G401 (cell line): ENCODE results near the gene ARL4A. TPM values are rescaled to one million over a fixed set of nuclear protein-coding genes. Genes with fewer than 3 reads are reported as not detected.
A peak's percentile ranks its signal among the peaks of the same experiment; 100 is the strongest.
"Not testable (repeated sequence)": the region's sequence is repeated elsewhere in the genome, so short reads cannot be mapped to it uniquely, and the experiment has no call there.

Source experiments
- DNase-seq: peaks from one replicate; pipeline ENCODE4 v3.0.0-alpha.2; 2015; ENCODE audit warnings: low spot score
- in situ Hi-C: cut with HindIII; loops from 2 replicates; pipeline ENCODE4 v1.10.0; 2016; ENCODE audit warnings: low sequenced_read_pairs, mixed read lengths
- total RNA-seq: library from RNA; depleted of rRNA; stranded (reverse); fragments of >200 nt; shearing (Covaris generic); gene quantifications from 2 replicates; pipeline ENCODE4 v1.2.3, GENCODE V29; 2014

ARL4A gene
- total RNA-seq, 1 experiment from 2014 or later, result 26.1 TPM

DNA sequence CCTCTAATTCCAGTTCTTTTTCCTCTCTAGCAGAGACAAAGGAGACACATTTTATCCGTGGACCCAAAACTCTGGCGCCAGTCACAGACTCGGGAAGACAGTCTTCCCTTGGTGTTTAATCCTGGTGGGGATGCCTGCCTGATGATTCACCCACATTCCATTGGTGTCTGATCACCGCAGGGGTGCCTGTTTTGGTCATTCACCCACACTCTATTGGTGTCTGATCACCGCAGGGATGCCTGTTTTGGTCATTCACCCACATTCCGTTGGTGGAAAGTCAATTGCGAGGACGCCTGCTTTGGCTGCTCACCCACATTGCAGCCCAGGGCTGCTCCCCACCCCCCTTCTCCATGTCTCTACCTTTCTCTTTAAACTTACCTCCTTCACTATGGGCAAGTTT, 27.0 kb upstream of the ARL4A start:
- in situ Hi-C loops, DNase-seq: not testable (repeated sequence)

GRCh38 chr7:12660986-12661385, 26.4 kb upstream of the ARL4A start:
- in situ Hi-C loops, DNase-seq: not testable (repeated sequence)

DNA sequence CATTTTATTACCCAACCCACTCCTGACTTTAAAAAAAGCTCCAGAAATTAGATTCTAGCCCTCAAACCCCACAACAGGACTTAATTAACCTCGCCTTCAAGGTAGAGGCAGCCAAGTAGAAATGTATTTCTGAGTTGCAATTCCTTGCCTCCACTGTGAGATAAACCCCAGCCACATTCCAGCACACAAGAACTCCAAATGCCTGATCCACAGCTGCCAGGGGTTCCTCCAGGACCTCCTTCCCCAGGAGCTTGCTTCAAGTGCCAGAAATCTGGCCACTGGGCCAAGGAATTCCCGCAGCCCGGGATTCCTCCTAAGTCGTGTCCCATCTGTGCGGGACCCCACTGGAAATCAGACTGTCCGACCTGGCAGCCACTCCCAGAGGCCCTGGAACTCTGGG, 25.9 kb upstream of the ARL4A start:
- in situ Hi-C loops, result no loop called here

GRCh38 chr7:12670000-12670729, 17.3 kb upstream of the ARL4A start:
- DNase-seq, result no peak
- in situ Hi-C loops, result no loop called here

More for the DNA sequence above, 25.9 kb upstream of the ARL4A start:
- no peak for DNase-seq

GRCh38 chr7:12670743-12671520, 16.5 kb upstream of the ARL4A start:
- in situ Hi-C loops, result no loop called here
- DNase-seq, result no peak

DNA sequence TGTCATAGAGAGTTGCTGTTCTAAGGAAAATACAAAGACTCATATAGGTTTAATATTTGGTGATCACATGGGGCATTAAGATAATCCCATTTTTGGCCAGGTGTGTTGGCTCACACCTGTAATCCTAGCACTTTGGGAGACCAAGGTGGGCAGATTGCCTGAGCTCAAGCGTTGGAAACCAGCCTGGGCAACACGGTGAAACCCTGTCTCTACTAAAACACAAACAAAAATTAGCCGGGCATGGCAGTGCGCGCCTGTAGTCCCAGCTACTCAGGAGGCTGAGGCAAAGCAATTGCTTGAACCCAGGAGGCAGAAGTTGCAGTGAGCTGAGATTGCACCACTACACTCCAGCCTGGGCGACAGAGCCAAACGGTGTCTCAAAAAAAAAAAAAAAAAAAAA, 14.0 kb upstream of the ARL4A start:
- in situ Hi-C loops, DNase-seq: not testable (repeated sequence)

- DNase-seq, result no peak
- in situ Hi-C loops, result no loop called here
These were observed 13.4 kb upstream of the ARL4A start for GRCh38 chr7:12674053-12674452.

DNA sequence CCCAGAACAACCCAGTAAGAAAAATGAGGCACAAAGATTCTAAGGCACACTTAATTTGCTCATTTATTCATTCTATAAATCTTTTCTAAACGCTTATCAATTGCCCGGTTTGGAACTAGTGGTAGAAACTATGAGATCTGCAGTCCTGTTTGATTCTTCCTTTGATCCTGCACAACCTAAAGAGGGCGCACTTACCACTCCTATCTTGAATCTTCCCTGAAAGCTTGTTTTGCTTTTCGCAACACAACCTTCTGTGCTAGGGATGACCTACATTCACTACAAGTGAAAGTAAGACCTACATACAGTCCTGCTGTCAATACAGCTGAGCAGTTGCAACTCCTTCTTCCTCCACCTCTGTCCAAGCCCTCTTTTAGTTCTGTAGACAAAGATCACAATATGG, 12.6 kb upstream of the ARL4A start:
- in situ Hi-C loops, result no loop called here
- no peak for DNase-seq

DNA sequence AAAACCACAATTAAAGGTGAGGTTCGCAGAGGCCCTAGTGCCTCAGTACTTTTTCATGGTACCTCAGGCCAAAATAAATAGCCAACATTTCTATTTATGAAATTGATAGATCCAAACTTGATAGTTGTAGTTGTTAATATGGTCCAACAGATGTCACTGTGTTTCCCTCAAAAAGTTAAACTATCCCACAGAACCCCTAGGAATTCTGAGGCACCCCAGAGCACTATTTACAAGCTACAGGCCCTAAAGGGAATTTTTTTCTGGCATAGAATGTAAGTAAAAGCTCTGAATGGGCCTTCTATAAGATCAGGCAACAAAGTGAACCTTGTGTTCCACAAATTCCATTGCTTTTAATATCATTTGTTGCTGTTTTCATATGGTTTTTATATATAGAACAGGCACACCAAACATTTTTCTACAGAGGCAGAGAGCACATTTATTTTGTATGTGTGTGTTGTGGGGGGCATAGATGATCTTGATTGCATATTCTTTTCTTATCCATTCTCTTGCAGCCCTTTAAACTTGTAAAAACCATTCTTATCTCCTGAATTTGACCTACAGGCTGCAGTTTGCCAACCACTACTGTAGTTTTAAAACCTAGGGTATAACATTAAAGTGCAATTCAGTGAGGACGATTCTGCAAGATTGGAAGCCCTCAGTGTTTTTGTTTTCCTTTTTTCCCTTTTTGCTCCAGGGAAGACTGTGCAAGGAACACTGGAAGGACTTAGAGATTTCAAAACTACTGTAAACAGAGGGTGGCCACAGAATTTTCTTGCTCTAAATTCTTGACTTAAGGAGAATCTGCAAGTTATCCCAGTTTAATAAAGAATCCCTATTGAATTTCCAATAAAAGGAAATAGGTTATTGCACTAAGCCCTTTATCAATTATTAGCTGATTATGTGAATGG, 3.5 kb upstream of the ARL4A start:
- no peak for DNase-seq
- in situ Hi-C loops, result no loop called here

DNA sequence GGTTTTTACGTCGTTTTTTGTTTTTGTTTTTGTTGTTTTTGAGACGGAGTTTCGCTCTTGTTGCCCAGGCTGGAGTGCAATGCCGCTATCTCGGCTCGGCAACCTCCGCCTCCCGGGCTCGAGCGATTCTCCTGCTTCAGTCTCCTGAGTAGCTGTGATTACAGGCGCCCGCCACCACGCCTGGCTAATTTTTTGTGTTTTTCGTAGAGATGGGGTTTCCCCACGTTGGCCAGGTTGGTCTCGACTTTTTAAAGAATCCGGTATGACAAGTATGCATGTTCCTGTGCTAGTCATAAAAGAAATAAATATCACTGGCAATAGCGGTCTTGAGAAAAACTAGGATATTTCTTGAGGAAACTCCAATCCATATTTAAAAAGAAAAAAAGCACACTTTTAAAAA, 2.7 kb upstream of the ARL4A start:
- in situ Hi-C loops, result no loop called here
- DNase-seq, result no peak

GRCh38 chr7:12685550-12685949, 1.9 kb upstream of the ARL4A start:
- DNase-seq, result peak; percentile 32
- in situ Hi-C loops, result no loop called here

GRCh38 chr7:12686234-12686890, 1.1 kb upstream of the ARL4A start:
- peak; percentile 66 for DNase-seq
- in situ Hi-C loops, result no loop called here

- in situ Hi-C loops, result no loop called here
These were observed 312 bp downstream of the ARL4A start for GRCh38 chr7:12687718-12688171.

DNA sequence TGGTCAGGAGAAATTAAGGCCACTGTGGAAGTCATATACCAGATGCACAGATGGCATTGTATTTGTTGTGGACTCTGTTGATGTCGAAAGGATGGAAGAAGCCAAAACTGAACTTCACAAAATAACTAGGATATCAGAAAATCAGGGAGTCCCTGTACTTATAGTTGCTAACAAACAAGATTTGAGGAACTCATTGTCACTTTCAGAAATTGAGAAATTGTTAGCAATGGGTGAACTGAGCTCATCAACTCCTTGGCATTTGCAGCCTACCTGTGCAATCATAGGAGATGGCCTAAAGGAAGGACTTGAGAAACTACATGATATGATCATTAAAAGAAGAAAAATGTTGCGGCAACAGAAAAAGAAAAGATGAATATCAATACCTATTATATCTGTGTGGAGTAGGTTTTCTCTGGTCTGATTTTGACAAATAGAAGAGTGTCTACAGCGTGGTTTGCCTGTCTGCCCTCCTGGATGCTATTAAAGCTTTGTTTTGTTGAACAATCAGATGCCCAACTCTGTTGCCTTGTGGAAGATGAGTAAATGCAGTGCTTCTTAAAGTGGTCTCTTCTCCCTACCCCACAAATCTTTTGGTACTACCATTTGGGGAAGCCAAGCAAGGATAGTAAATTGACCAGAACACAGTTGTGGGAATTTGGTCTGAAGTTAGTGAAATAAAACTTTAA, 1.2 kb downstream of the ARL4A start:
- in situ Hi-C loops, DNase-seq: not testable (repeated sequence)

More at GRCh38 chr7:12687718-12688171, 312 bp downstream of the ARL4A start:
- no peak for DNase-seq

DNA sequence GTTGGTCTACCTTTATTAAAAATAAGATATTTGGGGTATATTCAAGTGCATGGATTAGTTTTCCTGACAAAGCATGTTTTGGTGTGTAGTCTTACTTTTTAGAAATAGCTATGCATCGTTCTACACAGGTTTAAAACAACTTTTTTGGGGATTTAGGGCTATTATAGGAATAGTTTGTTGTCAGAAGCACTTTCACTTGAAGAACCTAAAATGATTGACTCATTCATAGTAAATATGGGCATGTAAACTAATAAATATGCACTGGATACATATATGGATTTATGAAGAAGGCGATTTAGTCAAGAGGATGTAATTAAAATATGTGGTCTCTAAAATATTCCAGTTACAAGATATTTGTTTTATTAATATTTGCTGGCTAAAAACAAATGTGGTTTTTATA, 2.0 kb downstream of the ARL4A start:
- in situ Hi-C loops, result no loop called here
- DNase-seq, result no peak

- no peak for DNase-seq
- in situ Hi-C loops, result no loop called here
These were observed 2.8 kb downstream of the ARL4A start for GRCh38 chr7:12690041-12690878.

DNA sequence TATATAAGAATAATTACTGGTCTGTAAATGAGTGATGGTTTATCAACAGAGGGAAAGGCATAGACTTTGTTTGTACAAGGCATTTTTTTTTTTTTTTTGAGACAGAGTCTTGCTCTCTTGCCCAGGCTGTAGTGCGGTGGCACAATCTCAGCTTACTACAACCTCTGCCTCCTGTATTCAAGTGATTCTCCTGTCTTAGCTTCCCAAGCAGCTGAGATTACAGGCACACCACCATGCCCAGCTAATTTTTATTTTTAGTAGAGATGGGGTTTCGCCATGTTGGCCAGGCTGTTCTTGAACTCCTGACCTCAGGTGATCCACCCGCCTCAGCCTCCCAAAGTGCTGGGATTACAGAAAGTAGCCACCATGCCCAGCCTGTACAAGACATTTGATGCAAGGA, 4.0 kb downstream of the ARL4A start:
- in situ Hi-C loops, DNase-seq: not testable (repeated sequence)

DNA sequence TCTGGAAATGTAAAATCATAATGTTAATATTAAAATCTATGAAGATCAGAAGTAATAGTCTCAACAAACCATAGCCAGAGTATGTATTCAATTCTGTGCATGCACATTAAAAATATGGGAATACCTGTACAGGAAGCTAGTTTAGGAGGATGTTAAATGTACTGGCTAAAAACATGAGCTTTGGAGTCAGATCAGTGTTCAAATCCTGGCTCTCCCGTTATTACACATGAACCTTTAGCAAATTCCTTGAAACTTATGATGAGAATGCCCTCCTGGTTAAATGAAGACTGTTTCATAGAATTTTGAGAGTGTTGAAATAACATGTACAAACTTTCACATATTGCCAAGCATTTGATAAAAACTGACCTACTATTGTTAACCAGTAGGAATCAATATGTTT, 4.6 kb downstream of the ARL4A start:
- in situ Hi-C loops, result no loop called here
- DNase-seq, result no peak
